Activated CD4-positive, alpha-beta T cell treated with anti-CD3 and anti-CD28 coated beads for 4 hours (primary cell): ENCODE data around the gene NPEPPS.
"Not testable (repeated sequence)": the region's sequence is repeated elsewhere in the genome, so short reads cannot be mapped to it uniquely, and the experiment has no call there.

Experiments used
- DNase-seq, 2 donors: peaks; one replicate each; pipeline ENCODE4 v3.0.0-alpha.2; 2020

NPEPPS gene, protein sequence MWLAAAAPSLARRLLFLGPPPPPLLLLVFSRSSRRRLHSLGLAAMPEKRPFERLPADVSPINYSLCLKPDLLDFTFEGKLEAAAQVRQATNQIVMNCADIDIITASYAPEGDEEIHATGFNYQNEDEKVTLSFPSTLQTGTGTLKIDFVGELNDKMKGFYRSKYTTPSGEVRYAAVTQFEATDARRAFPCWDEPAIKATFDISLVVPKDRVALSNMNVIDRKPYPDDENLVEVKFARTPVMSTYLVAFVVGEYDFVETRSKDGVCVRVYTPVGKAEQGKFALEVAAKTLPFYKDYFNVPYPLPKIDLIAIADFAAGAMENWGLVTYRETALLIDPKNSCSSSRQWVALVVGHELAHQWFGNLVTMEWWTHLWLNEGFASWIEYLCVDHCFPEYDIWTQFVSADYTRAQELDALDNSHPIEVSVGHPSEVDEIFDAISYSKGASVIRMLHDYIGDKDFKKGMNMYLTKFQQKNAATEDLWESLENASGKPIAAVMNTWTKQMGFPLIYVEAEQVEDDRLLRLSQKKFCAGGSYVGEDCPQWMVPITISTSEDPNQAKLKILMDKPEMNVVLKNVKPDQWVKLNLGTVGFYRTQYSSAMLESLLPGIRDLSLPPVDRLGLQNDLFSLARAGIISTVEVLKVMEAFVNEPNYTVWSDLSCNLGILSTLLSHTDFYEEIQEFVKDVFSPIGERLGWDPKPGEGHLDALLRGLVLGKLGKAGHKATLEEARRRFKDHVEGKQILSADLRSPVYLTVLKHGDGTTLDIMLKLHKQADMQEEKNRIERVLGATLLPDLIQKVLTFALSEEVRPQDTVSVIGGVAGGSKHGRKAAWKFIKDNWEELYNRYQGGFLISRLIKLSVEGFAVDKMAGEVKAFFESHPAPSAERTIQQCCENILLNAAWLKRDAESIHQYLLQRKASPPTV

DNA sequence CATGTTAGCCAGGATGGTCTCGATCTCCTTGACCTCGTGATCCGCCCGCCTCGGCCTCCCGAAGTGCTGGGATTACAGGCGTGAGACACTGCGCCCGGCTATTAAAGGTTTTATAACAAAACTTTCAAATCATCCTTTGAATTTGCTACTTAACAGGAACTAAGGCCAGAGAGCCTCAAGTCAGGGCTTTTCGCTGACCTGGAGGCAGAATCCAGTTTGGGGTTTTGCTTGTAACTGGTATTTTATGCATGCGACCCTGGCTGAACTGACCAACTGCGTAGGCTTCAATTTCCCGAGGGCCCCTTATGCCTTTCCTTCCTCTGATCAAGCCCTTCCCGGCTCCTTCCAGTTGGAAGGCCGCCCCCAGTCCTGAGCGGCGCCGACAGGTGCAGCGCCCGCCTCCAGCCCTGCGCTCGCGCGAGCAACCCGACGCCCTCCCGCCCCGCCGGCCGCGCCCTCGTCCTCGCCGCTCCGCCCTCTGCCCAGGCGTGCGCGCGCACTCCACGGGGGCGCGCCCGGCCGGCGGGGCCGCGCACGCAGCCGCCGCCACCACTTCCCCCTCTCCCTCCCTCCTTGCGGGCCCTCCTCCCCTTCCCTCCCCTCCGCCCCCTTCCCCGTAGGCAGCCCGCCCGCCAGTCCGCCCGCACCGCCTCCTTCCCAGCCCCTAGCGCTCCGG is at the start of gene NPEPPS:
NPEPPS (plus strand) TSS at position 552 of the 676 bp plus-strand sequence. CDS start 193 bp downstream, outside the sequence.
- DNase-seq, result peak; percentile 87 to 93

DNA sequence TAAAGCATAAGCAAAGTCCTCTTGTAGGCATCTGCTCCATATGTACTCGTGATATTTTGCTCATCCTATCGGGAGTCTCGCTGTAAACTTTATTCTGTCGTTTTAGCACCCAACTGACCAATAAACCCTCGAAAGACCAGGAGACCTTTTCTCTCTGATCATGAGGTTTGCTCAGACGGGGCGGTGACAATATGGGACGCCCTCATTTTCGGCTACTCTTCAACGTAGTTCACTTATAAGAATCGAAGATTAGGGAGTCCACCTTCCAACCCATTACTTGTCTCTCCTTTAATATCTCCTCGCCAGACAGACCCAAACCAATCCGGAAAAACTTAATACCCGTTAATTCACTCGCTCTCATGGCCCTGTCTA is 39.1 kb upstream of the NPEPPS start:
- not testable (repeated sequence) for DNase-seq

DNA sequence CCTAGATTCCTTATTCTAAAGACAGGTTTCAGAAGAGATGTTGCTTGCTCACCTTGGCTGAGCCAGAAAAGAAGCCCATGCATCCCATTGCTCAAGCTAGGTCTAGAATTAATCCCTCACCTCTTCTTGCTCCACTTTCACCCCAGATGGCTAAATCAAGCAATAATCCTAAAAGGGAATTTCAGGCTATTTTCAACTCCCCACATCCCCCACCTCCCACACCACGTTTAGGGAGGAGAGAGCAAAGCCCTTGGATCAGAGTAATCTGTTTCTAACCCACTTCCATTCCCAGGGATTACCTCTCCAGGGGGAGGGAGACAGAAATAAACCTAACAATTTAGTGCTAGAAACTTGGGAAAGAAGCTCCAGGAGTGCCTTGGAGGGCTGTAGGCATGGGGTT is 31.8 kb upstream of the NPEPPS start:
- not testable (repeated sequence) for DNase-seq

DNA sequence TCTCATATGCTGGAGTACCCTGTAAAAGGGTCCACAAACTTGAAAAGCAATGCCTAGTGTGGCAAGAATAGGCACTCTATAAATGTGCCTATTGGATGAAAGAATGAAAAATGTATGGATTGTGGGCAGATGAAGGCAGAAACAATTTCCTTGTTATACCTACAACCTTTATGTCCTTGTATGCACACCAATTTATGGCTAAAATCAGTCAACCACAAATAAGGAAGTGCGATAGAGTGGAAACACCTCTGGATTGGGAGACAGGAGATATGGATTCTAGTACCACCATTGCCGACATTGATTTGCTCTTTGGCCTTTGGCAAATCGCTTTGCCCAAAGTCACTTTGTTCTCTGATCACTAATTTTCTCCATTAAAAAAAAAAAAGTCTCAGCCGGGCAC is 31.4 kb upstream of the NPEPPS start:
- not testable (repeated sequence) for DNase-seq

DNA sequence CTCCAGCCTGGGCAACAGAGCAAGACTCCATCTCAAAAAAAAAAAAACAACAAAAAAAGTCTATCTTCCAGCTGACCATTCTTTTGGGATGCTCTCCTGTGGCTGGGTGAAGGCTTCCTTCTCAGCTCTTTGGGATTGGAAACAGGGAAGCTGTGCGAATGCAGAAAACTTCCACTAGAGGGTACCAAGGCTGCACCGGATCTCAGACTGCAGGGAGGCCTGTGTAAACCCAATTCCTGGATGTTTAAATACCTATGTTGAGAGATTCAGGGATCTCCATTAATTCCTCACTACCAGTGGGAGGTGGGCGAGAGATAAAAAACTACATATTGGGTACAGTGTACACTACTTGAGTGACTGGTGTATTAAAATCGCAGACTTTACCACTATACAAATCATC is 30.3 kb upstream of the NPEPPS start:
- DNase-seq, result not testable (repeated sequence)

DNA sequence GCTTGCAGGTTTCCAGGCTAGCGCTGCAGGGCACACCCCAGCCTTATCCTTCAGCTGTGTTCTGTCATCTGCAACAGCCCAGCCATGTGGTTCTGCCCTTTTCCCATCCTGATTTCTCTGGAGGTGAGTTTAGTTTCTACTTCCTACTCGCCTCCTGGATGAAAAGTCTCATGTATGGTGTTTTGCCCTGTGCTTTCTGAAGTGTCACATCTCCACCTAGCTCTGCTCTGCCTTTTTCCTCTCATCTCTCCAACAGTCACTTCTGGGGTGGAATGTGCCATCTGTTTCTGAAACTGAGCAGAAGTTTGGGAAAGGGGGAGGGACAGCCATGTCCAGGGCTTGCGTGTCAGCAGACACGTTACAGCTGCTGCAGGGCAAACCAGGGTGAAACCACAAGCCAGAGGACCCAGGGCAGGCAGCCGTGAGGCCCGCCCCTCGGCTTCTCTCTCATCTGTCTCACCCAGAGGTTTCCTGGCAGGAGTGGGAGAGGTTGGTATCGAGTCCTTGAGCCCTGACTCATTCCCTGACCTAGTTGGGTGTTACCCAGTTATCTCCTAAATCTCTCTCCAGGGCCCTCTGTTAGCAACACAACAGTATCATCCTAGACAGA is 28.7 kb upstream of the NPEPPS start:
- DNase-seq, result not testable (repeated sequence)

DNA sequence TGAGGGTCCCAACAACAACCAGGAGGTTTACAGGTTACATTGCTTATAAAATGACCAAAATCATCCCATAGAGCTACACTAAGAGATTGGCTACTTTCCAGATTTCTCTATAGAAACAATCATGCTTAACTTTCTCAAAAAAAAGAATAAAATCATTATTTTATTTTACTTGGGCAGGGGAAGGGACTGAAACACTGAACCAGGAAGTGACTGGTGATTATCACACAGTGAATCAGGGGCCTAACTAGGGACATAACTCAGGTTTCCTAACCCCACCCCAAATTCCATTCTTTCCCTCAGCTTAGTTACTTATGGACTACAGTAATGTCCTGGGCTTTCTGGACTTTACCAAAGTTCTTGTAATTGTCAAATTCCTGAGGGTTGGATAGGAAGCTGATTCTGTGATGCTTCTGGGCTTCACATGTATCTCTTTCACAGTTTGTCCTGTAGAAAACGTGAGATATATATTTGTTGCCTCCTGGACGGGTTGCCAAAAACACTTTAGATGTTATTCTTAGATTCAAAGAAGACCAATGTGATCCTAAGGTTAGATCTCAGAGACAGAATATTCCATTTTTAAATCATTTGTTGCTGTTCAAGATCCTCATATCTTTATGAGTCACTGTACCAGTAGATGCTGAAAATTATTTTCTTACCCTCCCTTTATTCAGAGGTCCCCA is 28.0 kb upstream of the NPEPPS start:
- DNase-seq, result not testable (repeated sequence)

DNA sequence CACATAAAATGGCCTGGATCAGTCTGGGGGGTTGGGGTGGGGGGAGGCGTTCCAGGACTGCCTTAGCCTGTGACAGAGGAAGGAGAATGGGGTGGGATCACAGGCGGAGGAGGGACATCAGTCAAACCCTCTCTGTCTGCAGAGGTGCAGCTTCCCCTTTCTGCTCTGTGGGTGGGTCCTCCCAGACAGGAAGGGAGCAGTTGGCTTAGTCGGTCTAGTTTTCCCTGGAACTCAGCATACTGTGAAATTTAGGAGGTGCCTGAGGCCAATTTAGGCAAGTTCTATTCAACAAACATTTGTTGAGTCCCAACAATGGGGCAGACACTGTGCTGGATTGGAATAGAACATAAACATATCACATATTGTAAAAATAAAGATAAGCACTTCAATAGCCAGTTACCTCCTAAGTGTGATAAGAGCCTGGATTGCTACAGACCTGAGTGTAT is 19.2 kb upstream of the NPEPPS start:
- not testable (repeated sequence) for DNase-seq

DNA sequence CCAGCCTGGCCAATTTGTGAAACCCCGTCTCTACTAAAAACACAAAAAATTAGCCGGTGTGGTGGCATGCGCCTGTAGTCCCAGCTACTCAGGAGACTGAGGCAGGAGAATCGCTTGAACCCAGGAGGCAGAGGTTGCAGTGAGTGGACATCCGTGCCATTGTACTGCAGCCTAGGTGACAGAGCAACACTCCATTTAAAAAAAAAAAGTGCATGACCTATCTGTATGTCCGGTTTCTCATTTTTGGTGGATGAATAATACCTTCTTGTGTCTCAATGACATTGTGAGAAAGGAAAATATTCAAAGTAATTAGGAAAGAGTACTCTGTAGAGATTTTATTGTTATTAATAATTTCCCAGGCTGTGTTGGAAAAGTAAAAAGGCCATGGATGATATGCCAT is 17.6 kb upstream of the NPEPPS start:
- not testable (repeated sequence) for DNase-seq

DNA sequence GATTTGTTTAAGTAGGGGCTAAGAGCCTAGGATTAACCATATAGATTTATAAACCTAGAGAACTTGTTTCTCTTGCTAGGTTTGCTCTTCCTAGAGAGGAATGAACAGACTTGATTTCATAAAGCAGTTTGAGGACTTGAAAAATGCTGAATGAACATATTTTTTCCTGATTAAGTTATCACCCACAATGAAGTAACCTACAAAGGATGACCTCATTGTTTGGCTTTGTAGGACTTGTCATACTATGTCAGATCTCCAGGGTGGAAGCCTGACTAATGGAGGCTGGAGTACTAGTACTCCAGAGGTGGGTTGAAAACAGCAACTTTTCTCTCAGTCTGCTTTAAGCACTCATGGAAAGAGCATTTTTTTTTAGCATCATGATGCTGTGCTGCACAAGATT is 12.0 kb upstream of the NPEPPS start:
- not testable (repeated sequence) for DNase-seq

DNA sequence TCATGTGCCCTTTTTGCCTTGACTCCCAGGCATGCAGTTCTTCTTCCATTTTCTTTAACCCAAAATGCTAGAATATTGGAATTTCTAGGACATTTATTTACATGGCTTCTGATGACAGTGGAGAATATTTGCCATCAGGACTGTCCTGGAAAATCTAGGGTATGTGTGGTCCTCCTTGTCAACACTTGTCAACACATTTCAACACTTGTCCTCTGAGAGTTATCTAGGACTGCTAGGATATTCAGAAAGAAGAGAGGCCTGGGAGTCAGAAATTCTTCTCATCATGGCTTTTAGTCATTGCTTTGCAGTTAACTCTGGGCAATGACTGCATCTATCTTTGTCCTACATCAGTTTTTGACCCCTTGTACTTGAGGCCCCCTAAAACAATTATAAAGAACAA is 11.5 kb upstream of the NPEPPS start:
- not testable (repeated sequence) for DNase-seq

DNA sequence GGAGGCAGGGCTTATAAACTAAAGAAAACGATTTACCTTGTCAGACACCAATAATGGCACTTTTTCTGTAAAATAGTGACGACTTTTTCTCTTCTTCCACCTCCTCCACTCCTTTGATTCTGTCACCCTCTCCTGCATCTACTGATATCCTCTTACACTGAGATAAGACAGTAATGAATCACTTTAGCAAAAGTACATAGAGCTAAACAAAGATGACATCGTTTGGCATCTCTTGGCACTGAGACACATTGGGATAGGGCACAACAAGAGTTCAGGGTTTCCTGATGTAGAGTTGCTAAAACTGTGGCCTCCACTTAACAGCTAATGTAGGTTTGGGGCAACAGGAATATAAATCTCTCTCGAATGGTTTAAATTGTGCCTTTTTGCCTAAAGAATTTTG is 10.6 kb upstream of the NPEPPS start:
- not testable (repeated sequence) for DNase-seq

DNA sequence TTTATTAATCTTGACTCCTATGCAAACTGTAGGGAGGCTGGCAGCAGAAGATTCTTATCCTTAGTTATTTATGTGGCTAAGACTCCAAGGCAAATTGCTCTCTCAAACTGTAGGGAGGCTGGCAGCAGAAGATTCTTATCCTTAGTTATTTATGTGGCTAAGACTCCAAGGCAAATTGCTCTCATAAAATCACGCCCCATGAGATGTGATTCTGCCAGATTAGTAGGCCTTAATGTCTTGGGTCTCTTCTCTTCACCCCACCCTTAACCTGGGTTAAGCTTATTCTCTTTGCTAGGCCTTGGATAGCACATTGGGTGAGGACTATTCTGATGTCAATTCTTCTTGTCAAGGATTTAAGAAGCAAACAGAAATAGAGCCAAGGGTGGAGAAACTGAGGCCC is 9.5 kb upstream of the NPEPPS start:
- not testable (repeated sequence) for DNase-seq

DNA sequence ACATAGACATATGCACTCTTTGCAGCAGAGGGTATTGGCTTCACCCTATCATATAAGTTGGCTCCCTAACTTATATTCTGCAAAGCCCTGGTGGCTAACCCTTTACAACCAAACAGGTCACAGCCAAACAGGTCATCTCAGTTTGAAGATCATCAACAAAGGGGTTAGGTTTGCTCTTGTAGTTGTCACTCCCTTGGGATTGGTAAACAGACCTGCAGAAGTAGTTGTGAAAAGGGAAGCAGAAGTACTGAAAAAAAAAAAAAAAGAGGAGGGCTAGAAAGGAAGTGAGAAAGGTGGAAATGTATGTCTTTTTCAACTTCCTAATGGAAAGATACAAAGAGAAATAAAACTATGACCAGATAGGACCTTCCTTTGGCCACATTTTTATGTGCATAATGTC is 8.6 kb upstream of the NPEPPS start:
- DNase-seq, result not testable (repeated sequence)

DNA sequence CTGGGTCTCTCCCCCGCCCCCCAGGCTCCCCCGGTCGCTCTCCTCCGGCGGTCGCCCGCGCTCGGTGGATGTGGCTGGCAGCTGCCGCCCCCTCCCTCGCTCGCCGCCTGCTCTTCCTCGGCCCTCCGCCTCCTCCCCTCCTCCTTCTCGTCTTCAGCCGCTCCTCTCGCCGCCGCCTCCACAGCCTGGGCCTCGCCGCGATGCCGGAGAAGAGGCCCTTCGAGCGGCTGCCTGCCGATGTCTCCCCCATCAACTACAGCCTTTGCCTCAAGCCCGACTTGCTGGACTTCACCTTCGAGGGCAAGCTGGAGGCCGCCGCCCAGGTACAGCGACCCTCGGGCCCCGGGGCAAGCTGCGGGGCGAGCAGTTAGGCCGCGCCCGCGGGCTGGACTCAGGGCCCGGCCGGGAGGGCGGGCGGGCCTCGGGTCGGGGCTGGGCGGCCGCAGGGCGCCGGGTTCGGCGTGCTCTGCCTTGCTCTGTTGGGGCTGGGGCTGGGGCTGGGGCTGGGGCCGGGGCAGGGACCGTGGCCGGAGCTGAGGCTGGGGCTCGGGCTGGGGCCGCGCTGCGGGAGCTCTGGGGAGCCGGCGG is 419 bp downstream of the NPEPPS start:
- DNase-seq, result peak; percentile 2 to 16

DNA sequence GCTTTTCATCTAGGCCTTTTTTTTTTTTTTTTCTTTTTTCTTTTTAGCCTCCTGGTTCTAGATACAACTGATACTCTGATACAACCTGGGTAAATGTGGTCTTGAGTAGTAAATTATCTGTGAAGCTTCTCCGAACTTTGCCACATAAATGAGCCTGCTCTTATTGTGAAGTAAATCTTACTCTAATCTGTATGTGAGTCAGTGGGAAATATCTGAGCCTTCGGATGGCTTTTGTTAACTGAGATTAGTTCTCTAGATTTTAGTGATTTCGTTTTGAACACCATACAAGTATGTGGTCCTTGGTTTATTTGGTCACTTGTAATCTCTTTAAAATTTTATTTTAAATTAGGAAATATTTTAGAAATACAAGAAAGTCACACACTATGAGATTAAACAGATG is 8.2 kb downstream of the NPEPPS start:
- not testable (repeated sequence) for DNase-seq

DNA sequence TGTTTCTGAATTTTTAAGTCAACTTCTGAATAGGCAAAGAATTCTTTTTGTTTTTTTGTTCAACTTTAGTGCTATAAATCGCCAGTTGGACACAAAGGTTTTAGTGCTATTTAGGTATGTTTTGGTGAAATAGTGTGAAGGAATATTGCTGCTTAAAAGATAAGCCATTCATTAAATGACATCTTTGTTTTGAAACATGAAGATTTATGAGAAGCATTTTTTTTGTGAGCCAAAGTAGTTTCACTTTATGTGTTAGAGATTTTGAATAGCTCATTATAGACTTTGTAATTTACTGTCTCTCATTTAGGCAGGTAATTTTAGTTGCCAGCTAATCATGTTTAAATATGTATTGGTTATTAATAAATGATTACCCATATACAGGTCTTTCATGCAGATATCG is 10.8 kb downstream of the NPEPPS start:
- not testable (repeated sequence) for DNase-seq

DNA sequence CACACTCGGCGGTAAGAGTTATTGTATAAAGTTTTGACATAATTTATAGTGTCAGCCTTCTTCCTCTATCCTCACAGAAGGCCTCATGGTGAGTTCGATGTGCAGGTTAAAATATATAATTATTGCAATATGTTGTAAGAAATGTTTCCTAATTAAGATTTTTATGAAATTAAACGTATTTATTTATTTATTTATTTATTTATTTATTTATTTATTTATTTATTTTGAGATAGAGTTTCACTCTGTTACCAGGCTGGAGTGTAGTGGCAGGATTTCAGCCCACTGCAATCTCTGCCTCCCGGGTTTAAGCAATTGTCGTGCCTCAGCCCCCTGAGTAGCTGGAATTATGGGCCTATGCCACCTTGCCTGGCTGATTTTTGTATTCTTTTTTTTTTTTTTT is 13.4 kb downstream of the NPEPPS start:
- DNase-seq, result not testable (repeated sequence)

DNA sequence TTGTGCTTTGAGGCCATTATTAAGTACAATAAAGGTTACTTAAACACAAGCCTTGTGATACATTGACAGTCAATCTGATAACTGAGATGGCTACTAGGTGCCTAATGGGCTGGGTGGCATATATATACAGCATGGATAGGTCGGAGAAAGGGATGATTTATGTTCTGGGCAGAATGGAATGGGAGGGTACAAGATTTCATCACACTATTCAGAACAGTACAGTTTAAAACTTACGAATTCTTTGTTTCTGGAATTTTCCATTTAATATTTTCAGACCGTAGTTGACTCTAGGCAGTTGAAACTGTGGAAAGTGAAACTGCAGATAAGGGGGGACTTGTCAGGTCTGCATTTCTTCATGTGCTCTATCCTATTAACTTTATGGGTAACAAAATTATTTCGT is 23.8 kb downstream of the NPEPPS start:
- DNase-seq, result not testable (repeated sequence)

DNA sequence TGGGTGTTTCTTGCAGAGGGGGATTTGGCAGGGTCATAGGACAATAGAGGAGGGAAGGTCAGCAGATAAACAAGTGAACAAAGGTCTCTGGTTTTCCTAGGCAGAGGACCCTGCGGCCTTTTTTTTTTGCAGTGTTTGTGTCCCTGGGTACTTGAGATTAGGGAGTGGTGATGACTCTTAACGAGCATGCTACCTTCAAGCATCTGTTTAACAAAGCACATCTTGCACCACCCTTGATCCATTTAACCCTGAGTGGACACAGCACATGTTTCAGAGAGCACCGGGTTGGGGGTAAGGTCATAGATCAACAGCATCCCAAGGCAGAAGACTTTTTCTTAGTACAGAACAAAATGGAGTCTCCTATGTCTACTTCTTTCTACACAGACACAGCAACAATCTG is 25.2 kb downstream of the NPEPPS start:
- not testable (repeated sequence) for DNase-seq

DNA sequence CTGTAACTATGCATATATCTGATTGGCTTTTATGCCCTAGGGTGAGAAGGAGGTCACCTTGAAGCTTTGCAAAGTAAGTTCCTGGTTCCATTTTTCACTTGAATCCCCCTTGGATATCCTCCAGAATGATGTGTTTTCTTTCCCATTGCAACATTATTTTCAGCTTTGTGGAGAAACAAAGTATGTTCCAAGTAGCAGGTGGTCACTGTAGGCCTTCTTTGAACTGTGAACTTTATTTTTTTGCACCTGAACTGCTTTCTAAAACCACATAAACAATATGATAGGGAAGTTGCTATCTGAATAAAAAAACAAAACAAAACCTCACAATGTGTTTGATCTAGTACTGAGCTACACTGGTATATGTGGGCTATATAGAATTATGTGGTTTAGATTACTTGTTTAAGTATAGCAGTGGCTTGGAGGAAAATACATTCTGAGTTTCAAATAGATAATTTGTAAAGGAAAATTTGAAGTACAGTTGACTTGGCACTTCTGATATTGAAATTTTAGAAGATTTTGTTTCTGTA is 29.7 kb downstream of the NPEPPS start:
- DNase-seq, result not testable (repeated sequence)
